GM12878 (cell line): ENCODE results near the gene CHCHD3. TPM values are rescaled to one million over a fixed set of nuclear protein-coding genes. Genes with fewer than 3 reads are reported as not detected.

Source experiments
- ATAC-seq: fragments of 200-7000 bp; cut with Tn5 transposase; 3 replicates; pipeline ENCODE4 v1.9.1; 2020; ENCODE audit warnings: mild to moderate bottlenecking, moderate library complexity
- BruUV-seq: library from RNA; stranded (reverse); fragments of 400-500 nt; replicated peaks from 2 replicates; lab custom pipeline; 2021; lab: Mats Ljungman, UMichigan
- CTCF ChIA-PET: fragments of 300-600 bp; sonication (Branson Sonifier 250); formaldehyde crosslinking; extraction: SDS; loops from one replicate; lab custom pipeline; 2021; ENCODE audit warnings: inconsistent platforms; lab: Yijun Ruan, JAX
- POLR2A ChIA-PET: fragments of 350-600 bp; formaldehyde crosslinking; extraction: SDS; loops from one replicate; lab custom pipeline; 2021; ENCODE audit warnings: inconsistent platforms; lab: Charles Lee
- RAD21 ChIA-PET: fragments of 300-600 bp; sonication (Branson Sonifier 250); formaldehyde crosslinking; loops from one replicate; lab custom pipeline; 2023; ENCODE audit warnings: antibody characterized with exemption; ENCODE audit not compliant: unreplicated experiment; lab: Charles Lee
- SMC1A ChIA-PET: fragments of 300-600 bp; sonication (Branson Sonifier 250); formaldehyde crosslinking; loops from one replicate; lab custom pipeline; 2023; ENCODE audit not compliant: unreplicated experiment, uncharacterized antibody; lab: Charles Lee
- DNase-seq: peaks from one replicate; pipeline ENCODE4 v3.0.0-alpha.2; 2011; ENCODE audit warnings: low read depth, low spot score
- FAIRE-seq: peaks from 3 replicates; lab custom pipeline; 2011; peaks lifted over from hg19 to GRCh38; lab: Jason Lieb, UNC
- H2AFZ ChIP-seq: 2 replicates; pipeline ENCODE4 v1.6.0; 2011; ENCODE audit warnings: low read depth, low read length, control low read depth; ENCODE audit not compliant: control insufficient read depth
- H3K27ac ChIP-seq: 2 replicates; pipeline ENCODE4 v1.5.1; 2011; ENCODE audit warnings: control low read depth; ENCODE audit not compliant: control insufficient read depth, insufficient read depth
- H3K27me3 ChIP-seq, 2 experiments: replicated peaks in 1 of 2; 2 replicates each; pipeline versions ENCODE4 v1.6.0 to v1.6.1; 2011; ENCODE audit warnings: low read length in 1 of 2; ENCODE audit not compliant: control insufficient read depth in 2 of 2, insufficient read depth in 2 of 2
- H3K36me3 ChIP-seq, 2 experiments: 2 replicates each; pipeline ENCODE4 v1.5.1; 2011; ENCODE audit warnings: low read length in 1 of 2; ENCODE audit not compliant: control insufficient read depth in 2 of 2, insufficient read depth in 2 of 2
- H3K4me1 ChIP-seq: 2 replicates; pipeline ENCODE4 v1.6.1; 2011; ENCODE audit warnings: mild to moderate bottlenecking, low read length, moderate library complexity, mixed read lengths; ENCODE audit not compliant: control insufficient read depth, insufficient read depth
- H3K4me2 ChIP-seq: 2 replicates; pipeline ENCODE4 v1.6.0; 2011; ENCODE audit warnings: control low read depth; ENCODE audit not compliant: control insufficient read depth, insufficient read depth
- H3K4me3 ChIP-seq: fragments of 200-600 bp; sonication (generic); 2 replicates; pipeline ENCODE4 v1.5.1; 2016
- H3K79me2 ChIP-seq: 2 replicates; pipeline ENCODE4 v1.6.0; 2011; ENCODE audit warnings: low read length; ENCODE audit not compliant: control insufficient read depth, insufficient read depth
- H3K9ac ChIP-seq: 2 replicates; pipeline ENCODE4 v1.8.0; 2011; ENCODE audit warnings: low read length, control low read depth, mixed read lengths; ENCODE audit not compliant: control insufficient read depth, insufficient read depth
- H3K9me3 ChIP-seq: replicated peaks from 3 replicates; pipeline ENCODE4 v1.5.1; 2011; ENCODE audit warnings: mild to moderate bottlenecking, low read length; ENCODE audit not compliant: control insufficient read depth, insufficient read depth
- H4K20me1 ChIP-seq: 2 replicates; pipeline ENCODE4 v1.6.0; 2011; ENCODE audit not compliant: control insufficient read depth, insufficient read depth
- DPF2 ChIP-seq: fragments of 450-650 bp; IDR thresholded peaks from 2 replicates; pipeline ENCODE4 v1.6.1; 2017; ENCODE audit warnings: mild to moderate bottlenecking
- EP300 ChIP-seq, 2 experiments: fragments of 150-350 bp in 1 of 2; IDR thresholded peaks; 2 replicates each; pipeline ENCODE4 v1.6.1; 2011 to 2012; ENCODE audit warnings: low read depth in 2 of 2, low read length in 2 of 2, borderline replicate concordance in 1 of 2, improper control_type of control experiment in 1 of 2, inconsistent platforms in 1 of 2; ENCODE audit not compliant: control insufficient read depth in 1 of 2
- IRF4 ChIP-seq: IDR thresholded peaks from 2 replicates; pipeline ENCODE4 v1.6.1; 2011; ENCODE audit warnings: low read depth, low read length
- JUNB ChIP-seq: IDR thresholded peaks from 2 replicates; pipeline ENCODE4 v1.6.1; 2016; ENCODE audit warnings: antibody characterized with exemption, mild to moderate bottlenecking
- MEF2B ChIP-seq: fragments of 450-650 bp; IDR thresholded peaks from 2 replicates; pipeline ENCODE4 v1.6.1; 2018; ENCODE audit warnings: mild to moderate bottlenecking, moderate library complexity; ENCODE audit not compliant: partially characterized antibody, poor library complexity, severe bottlenecking
- NFXL1 ChIP-seq: fragments of 450-650 bp; IDR thresholded peaks from 2 replicates; pipeline ENCODE4 v1.6.1; 2017; ENCODE audit warnings: antibody characterized with exemption, mild to moderate bottlenecking, borderline replicate concordance
- NKRF ChIP-seq: fragments of 450-650 bp; conservative IDR thresholded peaks from 2 replicates; pipeline ENCODE4 v1.6.1; 2017; ENCODE audit warnings: mild to moderate bottlenecking, moderate library complexity
- PAX5 ChIP-seq: IDR thresholded peaks from 2 replicates; pipeline ENCODE4 v1.6.1; 2011; ENCODE audit warnings: low read depth, low read length, borderline replicate concordance
- WGBS: methylation state at CpG from one replicate; pipeline ENCODE4 v1.1.6; 2016; ENCODE audit warnings: low lambda C conversion rate; ENCODE audit not compliant: insufficient replicate concordance, insufficient coverage; ENCODE audit errors: missing lambda C conversion rate; 5-methylcytosine and 5-hydroxymethylcytosine counted together
- in situ Hi-C: fragments of 300-500 bp; cut with MboI; formaldehyde crosslinking; loops from 9 replicates; pipeline ENCODE4 v1.14.3; 2018; ENCODE audit warnings: mixed read lengths
- intact Hi-C: fragments of 100-400 bp; cut with micrococcal nuclease; formaldehyde crosslinking; loops from one replicate; pipeline ENCODE4 v1.14.2; 2022; ENCODE audit not compliant: unreplicated experiment
- polyA plus RNA-seq, 11 experiments: library from polyadenylated mRNA; depleted of rRNA in 4 of 11; unstranded in 6 of 11; stranded (reverse) in 5 of 11; fragments of >200 nt; fragmentation: Nextera tagmentation in 4 of 11; fragmentation: Illumina TruSeq in 1 of 11; extraction: Ambion mirVana in 4 of 11; extraction: Trizol in 1 of 11; gene quantifications; 1 replicate in 1 of 11; 2 replicates in 10 of 11; pipeline versions ENCODE4 v1.2.1 to v1.2.3, GENCODE V29; 2011 to 2016; ENCODE audit warnings: inconsistent platforms in 2 of 11, missing spikeins in 2 of 11, low read depth in 1 of 11
- total RNA-seq, 4 experiments: library from RNA; depleted of rRNA in 3 of 4; stranded (reverse); fragments of >200 nt in 3 of 4; fragmentation: Illumina TruSeq in 1 of 4; extraction: Trizol in 1 of 4; gene quantifications; 2 replicates each; pipeline versions ENCODE4 v1.2.1 to v1.2.3, GENCODE V29; 2013 to 2021

CHCHD3 gene
- total and polyA plus RNA-seq, 10 of the 15 experiments (the other 5 are each of a cell fraction or from before 2014, with no cell fraction given) = 38.3 to 178 (median 96.2) TPM

- H3K27ac ChIP-seq = no peak overlapping the region
- ChIA-PET SMC1A (interaction anchor here (1.3 to 1.5 kb wide), 3 partner anchors 10 to 16 kb away, joined by 3 read pairs; no protein-coding TSS in a partner anchor), RAD21 (no interaction called here), POLR2A (interaction anchor here (1.0 kb wide), 1 partner anchor 412 kb away, joined by 3 read pairs; no protein-coding TSS in a partner anchor), CTCF (interaction anchor here (0.6 kb wide), 1 partner anchor 74 kb away, joined by 3 read pairs; no protein-coding TSS in a partner anchor)
- BruUV-seq = no TSS peak
- H3K9ac ChIP-seq = no peak overlapping the region
- H3K36me3 ChIP-seq = no peaks in the 10 kb centered on the region
- TF ChIP-seq NKRF = no peak
- 0 out of 2 replicates have a peak, but pooled peaks have one; percentile 38 for TF ChIP-seq IRF4
- no peak for TF ChIP-seq PAX5
- TF ChIP-seq EP300 (IDR thresholded peaks at IDR 0.05; ENCODE audit: borderline replicate concordance in 1 of 2, control insufficient read depth in 1 of 2, low read depth in 2 of 2, low read length in 2 of 2) = peak in 1 of 2 experiments; percentile 41; a peak in 1 of 4 replicates
- TF ChIP-seq NFXL1 = no peak
- peak; percentile 52 for TF ChIP-seq MEF2B
- peak; percentile 55; the same call in 1 of the 2 replicates for TF ChIP-seq JUNB
- TF ChIP-seq DPF2 = peak; percentile 36; the same call in 1 of the 2 replicates
- DNase-seq (no peak), ATAC-seq (peak; percentile 21; the same call in 1 of the 3 replicates), FAIRE-seq (no peak)
- no peak overlapping the region for H3K4me3 ChIP-seq
- no peak overlapping the region for H2AFZ ChIP-seq
- no peaks in the 10 kb centered on the region for H3K4me1 ChIP-seq
- 0% methylated on average over 1 of the region's 1 CpG for WGBS
- no peaks in the 10 kb centered on the region for H3K79me2 ChIP-seq
- no peak overlapping the region for H3K4me2 ChIP-seq
- no peaks in the 10 kb centered on the region for H3K27me3 ChIP-seq
- intact Hi-C loops (no loop called here), in situ Hi-C loops (no loop called here)
- H4K20me1 ChIP-seq = no peaks in the 10 kb centered on the region
- H3K9me3 ChIP-seq = no peaks in the 10 kb centered on the region; the same call in 2 of the 3 replicates
Measured at GRCh38 chr7:133114519-133114918, 32.6 kb upstream of the CHCHD3 start.
